HG03097 (cell line): ENCODE results near the gene PKDREJ.
A peak's percentile ranks its signal among the peaks of the same experiment; 100 is the strongest.
"Not testable (repeated sequence)": the region's sequence is repeated elsewhere in the genome, so short reads cannot be mapped to it uniquely, and the experiment has no call there.

Experiments used
- ATAC-seq: cut with Tn5 transposase; IDR thresholded peaks from one replicate; pipeline ENCODE4 v1.9.1; 2021; ENCODE audit not compliant: unreplicated experiment, low FRiP score

PKDREJ gene, protein sequence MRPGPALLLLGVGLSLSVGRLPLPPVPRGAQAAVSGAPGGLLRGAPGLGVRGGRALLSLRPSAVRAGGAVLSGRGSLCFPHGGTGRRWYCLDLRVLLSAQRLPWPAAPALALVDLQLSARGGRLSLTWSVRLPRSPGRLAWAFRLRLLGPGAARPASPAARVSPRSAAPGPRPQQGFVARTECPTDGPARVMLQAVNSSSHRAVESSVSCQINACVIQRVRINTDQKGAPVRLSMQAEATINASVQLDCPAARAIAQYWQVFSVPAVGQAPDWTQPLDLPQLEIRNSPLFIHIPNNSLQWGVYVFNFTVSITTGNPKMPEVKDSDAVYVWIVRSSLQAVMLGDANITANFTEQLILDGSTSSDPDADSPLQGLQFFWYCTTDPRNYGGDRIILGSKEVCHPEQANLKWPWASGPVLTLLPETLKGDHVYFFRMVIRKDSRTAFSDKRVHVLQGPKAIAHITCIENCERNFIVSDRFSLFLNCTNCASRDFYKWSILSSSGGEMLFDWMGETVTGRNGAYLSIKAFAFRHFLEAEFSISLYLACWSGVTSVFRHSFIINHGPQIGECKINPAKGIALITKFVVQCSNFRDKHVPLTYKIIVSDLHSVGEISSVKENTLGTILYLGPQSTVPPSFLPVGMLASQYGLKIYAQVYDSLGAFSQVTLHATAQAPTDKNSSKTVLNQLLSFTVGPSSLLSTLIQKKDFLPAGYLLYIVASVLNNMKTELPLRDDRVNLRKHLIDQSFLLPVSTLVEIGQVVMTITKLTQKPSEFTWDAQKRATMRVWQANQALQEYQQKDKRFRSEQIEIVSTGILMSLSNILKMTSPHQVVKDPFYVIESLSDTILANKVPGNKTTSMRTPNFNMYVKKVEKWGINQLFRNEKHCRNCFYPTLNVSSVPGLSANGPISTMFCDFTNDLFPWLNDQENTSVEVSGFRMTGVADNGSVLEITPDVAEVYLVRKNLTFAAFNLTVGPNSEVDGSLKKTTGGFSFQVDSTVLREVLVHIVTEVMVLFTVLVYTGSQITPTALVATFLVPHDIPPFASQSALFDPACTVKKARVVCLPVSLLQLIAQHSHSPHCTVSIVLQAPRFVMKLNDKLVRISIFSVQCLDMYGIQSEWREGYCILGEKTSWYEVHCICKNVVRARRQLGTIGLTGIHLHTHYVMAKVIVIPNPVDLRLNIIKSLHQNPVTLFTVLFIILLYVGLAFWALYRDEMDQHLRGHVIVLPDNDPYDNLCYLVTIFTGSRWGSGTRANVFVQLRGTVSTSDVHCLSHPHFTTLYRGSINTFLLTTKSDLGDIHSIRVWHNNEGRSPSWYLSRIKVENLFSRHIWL (N-terminal part only)

DNA sequence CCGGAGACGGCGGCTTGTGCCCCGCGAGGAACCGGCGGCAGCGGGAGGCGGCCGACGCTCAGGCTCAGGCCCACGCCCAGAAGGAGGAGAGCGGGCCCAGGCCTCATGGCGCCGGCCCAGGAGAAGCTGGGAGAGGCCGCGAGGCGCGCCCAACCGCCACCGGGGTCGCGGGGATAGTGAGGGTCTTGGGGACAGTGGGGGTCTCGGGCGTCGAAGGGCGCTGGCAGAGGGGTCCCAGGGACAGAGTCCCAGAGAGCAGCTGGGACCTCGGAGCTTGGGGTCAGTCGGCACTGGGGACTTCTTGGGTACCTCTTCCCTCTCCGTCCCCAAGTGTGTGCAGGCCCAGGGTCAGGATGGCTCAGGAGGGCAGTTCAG, at the start of gene PKDREJ:
Gene PKDREJ (minus strand): TSS at position 128 of the 375 bp plus-strand sequence. CDS start 21 bp downstream, at position 107.
- ATAC-seq: no peak

DNA sequence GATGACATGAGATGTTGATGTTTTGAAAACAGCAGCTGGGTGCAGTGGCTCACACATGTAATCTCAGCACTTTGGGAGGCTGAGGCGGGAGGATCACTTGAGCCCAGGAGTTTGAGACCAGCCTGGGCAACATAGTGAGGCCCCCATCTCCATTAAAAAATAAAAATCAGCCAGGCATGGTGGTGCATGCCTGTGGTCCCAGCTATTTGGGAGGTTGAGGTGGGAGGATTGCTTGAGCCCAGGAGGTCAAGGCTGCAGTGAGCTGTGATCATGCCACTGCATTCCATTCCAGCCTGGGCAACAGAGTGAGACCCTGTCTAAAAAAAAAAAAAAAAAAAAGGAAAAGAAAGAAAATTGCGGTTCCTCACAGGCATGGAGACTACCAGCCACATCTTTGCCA, 49.7 kb upstream of the PKDREJ start:
- not testable (repeated sequence) for ATAC-seq

DNA sequence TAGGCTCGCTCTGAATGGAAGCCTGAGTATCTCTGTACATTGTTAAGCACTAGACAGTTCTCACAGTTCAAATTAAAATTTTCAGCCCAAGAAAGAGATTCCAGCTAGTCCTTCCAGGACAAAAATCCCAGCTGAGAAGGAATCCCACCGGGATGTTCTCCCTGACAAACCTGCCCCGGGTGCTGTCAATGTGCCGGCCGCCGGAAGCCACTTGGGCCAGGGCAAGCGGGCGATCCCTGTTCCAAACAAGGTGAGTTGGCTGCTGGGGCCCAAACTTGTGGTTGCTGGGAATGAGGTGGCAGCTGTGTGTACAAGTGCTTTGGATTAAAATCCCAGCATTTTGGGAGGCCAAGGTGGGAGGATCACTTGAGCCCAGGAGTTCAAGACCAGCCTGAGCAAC, 48.9 kb upstream of the PKDREJ start:
- no peak for ATAC-seq

DNA sequence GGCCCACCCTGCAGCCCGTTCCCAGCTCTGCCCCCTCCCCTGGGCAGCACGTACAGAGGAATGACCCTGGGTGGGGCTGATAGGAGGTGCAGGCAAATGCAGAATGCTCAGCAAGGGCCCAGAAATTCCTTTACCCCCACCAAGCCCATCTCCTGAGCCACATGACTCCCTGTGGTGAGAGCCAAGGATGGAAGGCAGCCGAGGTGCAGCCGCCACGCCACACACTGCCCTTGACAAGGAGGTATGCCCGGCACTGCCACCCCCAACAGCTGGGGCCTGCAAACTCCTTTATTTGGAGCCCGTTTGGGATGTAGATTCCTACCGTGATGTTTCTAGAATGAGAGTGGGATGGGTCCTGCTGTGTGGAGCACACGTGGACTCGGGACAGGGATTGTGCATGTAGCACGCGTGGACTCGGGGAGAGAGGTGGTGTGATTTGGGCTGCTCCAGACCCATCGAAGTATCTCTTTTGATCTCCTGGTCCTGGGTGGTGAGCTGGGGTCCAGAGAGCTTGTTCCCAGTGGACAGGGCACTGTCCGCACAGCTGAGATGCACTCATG, 46.5 kb upstream of the PKDREJ start:
- ATAC-seq: no peak

DNA sequence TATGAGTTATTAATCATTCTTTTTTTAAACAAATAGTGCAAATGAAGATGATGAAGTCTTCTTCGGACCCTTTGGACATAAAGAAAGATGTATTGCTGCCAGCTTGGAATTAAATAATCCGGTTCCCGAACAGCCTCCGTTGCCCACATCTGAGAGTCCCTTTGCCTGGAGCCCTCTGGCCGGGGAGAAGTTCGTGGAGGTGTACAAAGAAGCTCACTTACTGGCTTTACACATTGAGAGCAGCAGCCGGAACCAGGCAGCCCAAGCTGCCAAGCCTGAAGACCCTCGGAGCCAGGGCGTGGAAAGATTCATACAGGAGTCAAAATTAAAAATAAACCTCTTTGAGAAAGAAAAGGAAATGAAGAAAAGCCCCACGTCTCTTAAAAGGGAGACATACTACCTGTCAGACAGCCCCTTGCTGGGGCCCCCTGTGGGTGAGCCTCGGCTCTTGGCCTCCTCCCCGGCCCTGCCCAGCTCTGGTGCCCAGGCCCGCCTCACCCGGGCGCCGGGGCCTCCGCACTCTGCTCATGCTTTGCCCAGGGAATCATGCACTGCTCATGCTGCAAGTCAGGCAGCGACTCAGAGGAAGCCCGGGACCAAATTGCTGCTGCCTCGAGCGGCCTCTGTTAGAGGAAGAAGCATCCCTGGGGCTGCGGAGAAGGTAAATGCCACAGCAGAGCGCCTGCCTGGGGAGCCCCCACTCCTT, 45.3 kb upstream of the PKDREJ start:
- ATAC-seq: no peak

DNA sequence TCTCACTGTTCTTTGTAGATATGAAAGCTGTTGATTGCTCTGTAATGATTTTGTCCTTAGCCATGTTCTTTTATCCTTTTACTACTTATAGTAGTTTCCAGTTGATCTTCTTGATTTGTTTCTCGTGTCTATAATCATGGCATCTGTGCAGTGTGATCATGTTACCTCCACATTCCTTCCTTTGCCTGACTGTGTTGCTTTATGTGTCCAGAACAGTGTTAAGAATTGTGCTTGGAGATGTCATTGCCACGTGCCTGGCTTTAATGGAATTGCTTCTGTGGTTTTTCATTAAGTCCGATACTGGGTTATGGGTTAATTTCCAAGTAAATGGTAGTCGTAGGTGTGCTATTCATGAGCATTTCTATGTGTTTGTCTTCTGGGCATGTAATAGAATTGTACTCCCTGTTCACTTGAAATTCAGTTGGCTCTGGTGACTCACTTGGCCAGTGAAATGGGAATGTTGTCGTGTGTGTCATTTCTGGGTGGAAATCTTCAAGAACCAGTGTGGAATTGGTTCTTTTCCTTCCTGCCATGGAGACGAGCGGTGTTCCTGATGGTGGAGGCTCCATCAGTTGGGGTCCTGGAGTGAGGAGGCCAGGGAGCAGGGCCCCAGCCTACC, 40.3 kb upstream of the PKDREJ start:
- ATAC-seq: no peak

DNA sequence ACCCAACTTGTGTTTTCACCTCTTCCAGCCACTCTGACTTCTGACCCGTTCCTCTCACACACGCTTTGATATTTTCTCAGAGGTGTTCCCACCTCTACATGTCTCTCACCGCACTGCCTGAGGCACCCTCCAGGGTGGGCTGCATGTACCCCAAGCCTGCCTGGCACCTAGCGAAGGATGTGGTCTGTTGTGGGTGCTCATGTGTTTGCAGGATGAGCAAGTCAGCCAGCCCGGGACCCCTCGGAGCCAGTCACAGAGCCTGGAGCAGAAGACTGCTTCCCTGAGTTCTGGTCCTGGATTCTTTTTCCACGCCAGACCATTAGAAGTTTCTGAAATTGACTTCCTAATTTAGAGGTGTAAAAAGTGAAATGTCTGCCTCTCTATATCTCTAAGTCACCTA, 37.3 kb upstream of the PKDREJ start:
- ATAC-seq: no peak

DNA sequence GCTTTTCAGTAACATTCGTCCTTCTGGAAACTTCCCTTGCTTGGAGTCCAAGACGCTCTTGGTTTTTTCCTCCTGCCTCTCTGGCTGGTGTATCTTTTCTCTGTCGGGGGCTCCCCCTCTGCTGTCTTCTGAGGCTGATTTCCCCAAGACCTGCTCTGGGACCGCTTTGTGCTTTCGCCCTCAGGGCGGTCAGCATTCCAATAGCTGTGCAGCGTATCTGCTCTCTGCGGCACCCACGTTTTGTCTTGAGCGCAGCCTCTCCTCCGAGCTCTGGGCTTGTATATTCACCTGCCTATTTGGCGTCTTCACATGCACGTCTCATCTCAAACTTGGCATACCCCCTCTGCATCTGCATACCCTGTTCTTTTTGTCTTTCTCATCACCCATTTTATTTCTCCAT, 36.0 kb upstream of the PKDREJ start:
- ATAC-seq: no peak

DNA sequence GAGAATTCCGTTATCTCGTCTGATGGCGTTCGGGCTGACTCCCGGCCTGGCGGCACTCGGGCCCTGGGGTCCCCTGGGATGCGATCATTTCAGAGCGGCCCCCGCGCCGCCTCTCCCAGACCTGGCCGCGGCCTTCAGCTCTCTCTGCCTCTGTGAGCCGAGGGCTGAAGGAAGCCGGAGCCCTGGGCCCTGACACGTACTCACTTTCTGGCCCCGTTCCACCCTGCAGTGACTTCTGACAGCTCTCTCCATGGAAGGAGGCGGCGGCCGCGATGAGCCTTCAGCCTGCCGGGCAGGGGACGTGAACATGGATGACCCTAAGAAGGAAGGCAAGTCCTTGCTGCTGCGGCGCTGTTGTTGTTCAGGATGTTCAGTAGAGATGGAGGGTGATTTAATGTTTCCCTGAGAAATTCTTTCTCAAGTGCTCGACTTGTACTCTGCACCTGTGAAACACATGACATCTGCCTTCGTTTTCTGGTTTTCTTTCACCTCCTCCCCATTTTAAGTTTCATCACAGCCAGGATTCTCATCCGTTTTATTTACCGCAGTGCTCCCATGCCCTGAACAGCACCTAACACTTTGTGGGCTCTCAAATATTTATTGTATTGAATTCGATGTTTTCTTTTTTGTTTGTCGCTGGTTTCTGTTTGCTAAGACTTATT, 34.1 kb upstream of the PKDREJ start:
- peak; percentile 8 for ATAC-seq

DNA sequence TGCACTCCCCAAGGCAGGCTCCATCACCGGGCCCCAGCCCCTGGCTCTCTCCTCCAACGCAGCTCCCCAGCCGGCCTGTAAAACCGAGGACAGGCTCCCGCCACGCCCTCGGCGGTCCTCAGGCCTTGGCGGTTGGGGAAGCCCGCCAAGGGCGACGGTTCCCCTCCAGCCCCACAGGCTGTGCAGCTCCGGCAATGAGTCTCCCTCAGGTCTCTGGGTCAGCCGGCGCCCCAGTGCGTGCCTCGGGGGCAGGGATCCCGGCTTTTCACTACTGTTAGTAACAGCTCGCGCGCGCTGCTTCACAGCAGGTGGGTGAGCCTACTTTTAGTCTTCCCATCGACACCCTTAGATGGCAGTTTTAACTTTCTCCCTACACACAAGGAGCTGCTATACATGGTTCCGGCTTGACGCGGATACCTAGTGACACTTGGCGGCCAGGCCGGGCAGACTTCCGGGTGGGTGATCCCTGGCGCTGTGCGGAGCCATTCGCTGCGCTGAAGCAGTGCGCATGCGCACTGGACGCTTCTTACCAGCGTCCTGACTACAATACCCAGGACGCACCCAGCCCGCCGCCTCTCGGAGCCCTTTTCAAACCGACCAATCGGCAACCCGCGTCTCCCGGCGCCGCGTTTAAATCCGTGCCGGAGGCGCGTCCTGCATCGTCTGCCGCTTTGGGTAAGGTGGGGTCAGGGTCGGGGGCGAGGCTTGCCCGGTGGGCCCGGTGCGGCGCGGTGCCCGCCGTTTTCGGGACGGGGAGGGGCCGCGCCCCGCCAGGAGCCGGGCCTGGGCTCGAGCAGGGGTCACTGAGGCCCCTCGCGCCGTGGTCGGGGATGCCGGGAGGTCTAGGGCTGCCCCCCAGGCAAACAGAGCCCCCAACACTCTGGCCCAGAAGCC, 33.4 kb upstream of the PKDREJ start, which contains the start of gene GTSE1:
Gene GTSE1 (plus strand): TSS at position 614 of the 894 bp plus-strand sequence. CDS start 531 bp downstream, outside the sequence.
- ATAC-seq: peak; percentile 87

DNA sequence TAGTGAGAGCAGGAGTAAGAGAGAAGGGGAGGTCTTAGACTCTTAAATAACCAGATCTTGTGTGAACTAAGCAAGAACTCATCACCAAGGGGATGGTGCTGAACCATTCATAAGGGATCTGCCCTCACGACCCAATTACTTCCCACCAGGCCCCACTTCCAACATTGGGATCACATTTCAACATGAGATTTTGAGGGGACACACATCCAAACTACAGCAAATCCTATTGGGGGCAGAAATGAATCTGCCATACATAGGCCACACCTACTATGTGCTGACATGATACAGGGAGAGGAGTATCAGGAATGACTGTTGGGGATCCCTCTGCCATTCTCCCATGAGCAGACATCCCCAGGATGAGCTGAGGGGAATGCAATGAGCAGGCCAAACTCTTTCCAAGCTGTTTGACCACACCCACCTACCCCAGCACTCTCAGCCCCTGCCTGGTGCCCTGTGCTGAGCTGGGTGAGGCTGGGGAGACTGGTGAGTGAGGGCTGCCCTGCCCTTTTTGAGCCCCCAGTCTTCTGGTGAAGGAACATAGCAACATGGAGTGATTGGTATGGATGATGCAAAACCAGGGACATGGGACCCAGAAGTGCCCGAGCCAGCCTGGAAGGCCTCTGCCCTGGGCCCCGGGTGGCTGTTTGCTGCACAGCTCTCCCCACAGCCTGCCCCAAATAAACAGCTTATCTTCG, 32.3 kb upstream of the PKDREJ start:
- no peak for ATAC-seq

DNA sequence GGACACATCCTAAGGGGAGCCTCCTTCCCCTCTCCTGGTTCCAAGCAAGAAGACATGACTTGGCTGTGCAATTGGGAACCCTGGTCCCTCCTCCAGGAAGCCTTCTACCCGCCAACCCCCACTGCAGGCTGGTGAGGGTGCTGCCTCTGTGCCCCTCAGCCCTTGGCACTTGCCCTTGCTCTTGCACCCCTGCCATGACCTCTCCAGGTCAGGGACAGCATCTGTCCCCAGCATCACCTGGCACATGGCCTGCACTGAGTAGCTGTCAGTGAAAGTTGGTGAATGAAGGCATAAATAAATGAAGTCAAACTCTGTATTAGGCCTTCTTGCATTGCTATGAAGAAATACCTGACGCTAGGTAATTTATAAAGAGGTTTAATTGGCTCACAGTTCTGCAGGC, 31.6 kb upstream of the PKDREJ start:
- ATAC-seq: no peak

DNA sequence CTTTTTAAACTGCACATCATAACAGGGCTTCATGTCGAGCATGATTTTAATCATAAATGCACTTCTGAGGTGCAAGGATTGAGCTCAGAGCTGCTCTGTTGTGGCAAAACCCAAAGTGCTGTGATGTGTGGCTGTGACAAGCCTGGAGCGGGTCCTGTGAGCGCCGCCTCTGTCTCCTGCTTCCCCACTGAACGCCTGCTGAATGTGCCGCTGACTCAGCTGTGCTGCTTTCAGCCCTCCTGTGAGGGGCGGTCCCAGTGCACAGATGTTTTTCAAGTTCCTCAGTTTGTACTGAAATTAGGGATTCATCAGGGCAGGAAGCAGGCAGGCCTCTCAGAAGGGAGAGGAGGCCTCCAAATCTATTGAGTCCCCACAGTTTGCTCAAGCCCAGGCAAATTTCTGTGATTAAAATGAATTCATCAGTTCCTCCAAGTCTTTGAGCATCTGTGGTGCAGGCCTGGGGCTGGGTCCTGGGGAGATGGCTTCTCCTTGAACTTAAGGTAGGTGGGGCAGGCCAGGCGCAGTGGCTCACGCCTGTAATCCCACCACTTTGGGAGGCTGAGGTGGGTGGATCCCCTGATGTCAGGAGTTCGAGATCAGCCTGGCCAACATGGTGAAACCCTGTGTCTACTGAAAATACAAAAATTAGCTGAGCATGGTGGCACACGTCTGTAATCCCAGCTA, 30.6 kb upstream of the PKDREJ start:
- ATAC-seq: no peak

DNA sequence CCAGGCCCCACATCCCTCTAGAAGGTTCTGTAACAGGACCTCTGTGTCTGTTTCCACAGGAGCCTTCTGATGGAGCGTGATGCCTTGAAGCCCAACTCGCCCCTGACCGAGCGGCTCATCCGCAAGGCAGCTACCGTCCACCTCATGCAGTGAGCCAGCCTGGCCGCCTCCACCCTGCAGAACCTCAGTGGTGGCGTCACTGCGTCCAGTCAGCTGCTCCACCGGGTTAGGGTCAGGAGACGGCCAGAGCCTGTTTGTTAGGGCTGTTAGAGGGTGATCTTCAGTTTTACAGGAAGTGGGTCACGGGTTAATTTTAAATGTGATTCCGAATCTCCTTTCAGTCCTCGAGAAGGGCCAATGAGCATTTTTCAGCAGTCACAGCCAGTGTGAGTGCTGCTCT, 29.6 kb upstream of the PKDREJ start:
- ATAC-seq: no peak

DNA sequence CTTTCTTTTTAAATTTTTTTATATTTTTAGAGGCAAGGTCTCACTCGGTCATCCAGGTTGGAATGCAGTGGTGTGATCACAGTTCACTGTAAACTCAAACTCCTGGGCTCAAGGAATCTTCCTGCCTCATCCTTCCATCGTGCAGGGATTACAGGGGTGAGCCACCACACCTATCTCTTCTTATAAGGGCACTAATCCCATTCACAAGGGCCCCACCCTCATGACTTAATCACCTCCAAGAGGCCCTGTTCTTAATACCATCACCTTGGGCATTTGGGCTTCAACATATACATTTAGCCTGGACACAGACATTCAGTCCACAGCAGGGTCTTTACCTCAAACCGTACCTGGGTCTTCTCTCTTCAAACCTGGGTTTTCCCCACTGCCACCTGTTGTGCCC, 29.0 kb upstream of the PKDREJ start:
- ATAC-seq: no peak
